Smooth muscle cell (in vitro differentiated cells): ENCODE results near the gene KLC1. TPM values are rescaled to one million over a fixed set of nuclear protein-coding genes. Genes with fewer than 3 reads are reported as not detected.
A peak's percentile ranks its signal among the peaks of the same experiment; 100 is the strongest.

Experiments used
- DNase-seq: peaks from one replicate; lab custom pipeline; 2025; ENCODE audit not compliant: unreplicated experiment; lab: John Stamatoyannopoulos, UW
- H2AFZ ChIP-seq: fragments of 200-600 bp; sonication (generic); 2 replicates; pipeline ENCODE4 v1.6.0; 2016; ENCODE audit warnings: antibody characterized with exemption, low read depth, mild to moderate bottlenecking
- H3F3A ChIP-seq: fragments of 200-600 bp; sonication (generic); 2 replicates; pipeline ENCODE4 v1.6.0; 2017; ENCODE audit warnings: antibody characterized with exemption, low read depth
- H3K27ac ChIP-seq: fragments of 200-600 bp; sonication (generic); 2 replicates; pipeline ENCODE4 v1.5.1; 2016; ENCODE audit warnings: low read depth, mild to moderate bottlenecking
- H3K27me3 ChIP-seq: fragments of 200-600 bp; sonication (generic); 2 replicates; pipeline ENCODE4 v1.6.1; 2016; ENCODE audit warnings: low read depth, mild to moderate bottlenecking
- H3K36me3 ChIP-seq: fragments of 200-600 bp; sonication (generic); 2 replicates; pipeline ENCODE4 v1.5.1; 2016; ENCODE audit warnings: low read depth
- H3K4me1 ChIP-seq: fragments of 200-600 bp; sonication (generic); 2 replicates; pipeline ENCODE4 v1.5.1; 2016; ENCODE audit warnings: low read depth
- H3K4me2 ChIP-seq: fragments of 200-600 bp; sonication (generic); 2 replicates; pipeline ENCODE4 v1.6.0; 2016; ENCODE audit warnings: mild to moderate bottlenecking
- H3K4me3 ChIP-seq: fragments of 200-600 bp; sonication (generic); 2 replicates; pipeline ENCODE4 v1.5.1; 2016; ENCODE audit warnings: mild to moderate bottlenecking
- H3K79me2 ChIP-seq: fragments of 200-600 bp; sonication (generic); 2 replicates; pipeline ENCODE4 v1.6.0; 2016; ENCODE audit warnings: low read depth, mild to moderate bottlenecking
- H3K9ac ChIP-seq: fragments of 200-600 bp; sonication (generic); 2 replicates; pipeline ENCODE4 v1.6.0; 2016; ENCODE audit warnings: low read depth
- H3K9me3 ChIP-seq: fragments of 200-600 bp; sonication (generic); replicated peaks from 2 replicates; pipeline ENCODE4 v1.5.1; 2016; ENCODE audit warnings: low read depth
- H4K20me1 ChIP-seq: fragments of 200-600 bp; sonication (generic); 2 replicates; pipeline ENCODE4 v1.6.0; 2016; ENCODE audit warnings: low read depth
- WGBS: methylation state at CpG from one replicate; pipeline ENCODE4 v1.1.7; 2016; ENCODE audit warnings: low lambda C conversion rate; 5-methylcytosine and 5-hydroxymethylcytosine counted together
- polyA plus RNA-seq: library from polyadenylated mRNA; unstranded; fragments of >200 nt; fragmentation: Nextera tagmentation; extraction: Ambion mirVana; gene quantifications from 2 replicates; pipeline ENCODE4 v1.2.1, GENCODE V29; 2016
- total RNA-seq: library from RNA; depleted of rRNA; stranded (reverse); fragments of >200 nt; gene quantifications from 2 replicates; pipeline ENCODE4 v1.2.3, GENCODE V29; 2014
- TF ChIP-seq, protein P1 (sequence below): fragments of 200-600 bp; sonication (generic); IDR thresholded peaks from 2 replicates; pipeline ENCODE4 v1.5.1; 2017; ENCODE audit warnings: borderline replicate concordance, mild to moderate bottlenecking, antibody characterized with exemption; ENCODE audit not compliant: insufficient read depth, poor library complexity, severe bottlenecking

KLC1 gene
- total RNA-seq (184 and 224 TPM in 2 replicates), polyA plus RNA-seq (167 and 180 TPM in 2 replicates)

- H3F3A ChIP-seq, result no peaks in the 10 kb centered on the region
- peak within 1 kb of the TSS; percentile 98 for H3K27ac ChIP-seq
- H3K4me2 ChIP-seq, result peak within 1 kb of the TSS; percentile 96
- TF ChIP-seq, protein P1, sequence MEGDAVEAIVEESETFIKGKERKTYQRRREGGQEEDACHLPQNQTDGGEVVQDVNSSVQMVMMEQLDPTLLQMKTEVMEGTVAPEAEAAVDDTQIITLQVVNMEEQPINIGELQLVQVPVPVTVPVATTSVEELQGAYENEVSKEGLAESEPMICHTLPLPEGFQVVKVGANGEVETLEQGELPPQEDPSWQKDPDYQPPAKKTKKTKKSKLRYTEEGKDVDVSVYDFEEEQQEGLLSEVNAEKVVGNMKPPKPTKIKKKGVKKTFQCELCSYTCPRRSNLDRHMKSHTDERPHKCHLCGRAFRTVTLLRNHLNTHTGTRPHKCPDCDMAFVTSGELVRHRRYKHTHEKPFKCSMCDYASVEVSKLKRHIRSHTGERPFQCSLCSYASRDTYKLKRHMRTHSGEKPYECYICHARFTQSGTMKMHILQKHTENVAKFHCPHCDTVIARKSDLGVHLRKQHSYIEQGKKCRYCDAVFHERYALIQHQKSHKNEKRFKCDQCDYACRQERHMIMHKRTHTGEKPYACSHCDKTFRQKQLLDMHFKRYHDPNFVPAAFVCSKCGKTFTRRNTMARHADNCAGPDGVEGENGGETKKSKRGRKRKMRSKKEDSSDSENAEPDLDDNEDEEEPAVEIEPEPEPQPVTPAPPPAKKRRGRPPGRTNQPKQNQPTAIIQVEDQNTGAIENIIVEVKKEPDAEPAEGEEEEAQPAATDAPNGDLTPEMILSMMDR, result no peak
- H3K9me3 ChIP-seq, result no peaks in the 10 kb centered on the region
- peak within 1 kb of the TSS; percentile 90 for H3K4me3 ChIP-seq
- DNase-seq, result peak; percentile 66
- H4K20me1 ChIP-seq, result peaks cover 41% of the 10 kb centered on the region
- no peaks in the 10 kb centered on the region for H3K36me3 ChIP-seq
- 3% methylated on average over 32 of the region's 97 CpGs for WGBS
- peak within 1 kb of the TSS; percentile 91 for H3K9ac ChIP-seq
- peaks cover 12% of the 10 kb centered on the region for H3K4me1 ChIP-seq
- H2AFZ ChIP-seq, result peak within 1 kb of the TSS; percentile 84
- peaks cover 50% of the 10 kb centered on the region for H3K79me2 ChIP-seq
- H3K27me3 ChIP-seq, result no peaks in the 10 kb centered on the region
These were observed at the start of gene KLC1 for GRCh38 chr14:103628684-103629502. Gene KLC1 (plus strand): TSS chr14:103629211. CDS start chr14:103654565, 25,354 bp downstream.

GRCh38 chr14:103581206-103581605 lies 47.8 kb upstream of the KLC1 start:
- TF ChIP-seq, protein P1, result no peak
- Histone ChIP-seq H3K9ac (no peak overlapping the region), H3K27ac (no peak overlapping the region), H3K4me1 (peaks cover 3% of the 10 kb centered on the region), H2AFZ (no peak overlapping the region), H4K20me1 (peaks cover 36% of the 10 kb centered on the region), H3K36me3 (no peaks in the 10 kb centered on the region), H3K79me2 (no peaks in the 10 kb centered on the region), H3K9me3 (no peaks in the 10 kb centered on the region), H3K4me2 (no peak overlapping the region), H3F3A (peaks cover 6% of the 10 kb centered on the region), H3K4me3 (no peak overlapping the region), H3K27me3 (no peaks in the 10 kb centered on the region)
- WGBS, result 91% methylated on average over 11 of the region's 11 CpGs
- DNase-seq, result no peak

- H3K79me2 ChIP-seq, result no peaks in the 10 kb centered on the region
- no peak for DNase-seq
- no peaks in the 10 kb centered on the region for H3K36me3 ChIP-seq
- H3K4me2 ChIP-seq, result no peak overlapping the region
- H3K27me3 ChIP-seq, result no peaks in the 10 kb centered on the region
- no peak overlapping the region for H2AFZ ChIP-seq
- 84% methylated on average over 26 of the region's 26 CpGs for WGBS
- H3K27ac ChIP-seq, result no peak overlapping the region
- TF ChIP-seq, protein P1, result no peak
- peaks cover 1% of the 10 kb centered on the region for H3F3A ChIP-seq
- no peak overlapping the region for H3K4me3 ChIP-seq
- H3K4me1 ChIP-seq, result no peaks in the 10 kb centered on the region
- H3K9me3 ChIP-seq, result no peaks in the 10 kb centered on the region
- H4K20me1 ChIP-seq, result peaks cover 41% of the 10 kb centered on the region
- no peak overlapping the region for H3K9ac ChIP-seq
These were observed 46.9 kb upstream of the KLC1 start for GRCh38 chr14:103581954-103582703.
